Left lung (tissue), 10 donors: ENCODE data around the gene RAB1B. TPM values are rescaled to one million over a fixed set of nuclear protein-coding genes. Genes with fewer than 3 reads are reported as not detected.
A peak's percentile ranks its signal among the peaks of the same experiment; 100 is the strongest.
"Not testable (repeated sequence)": the region's sequence is repeated elsewhere in the genome, so short reads cannot be mapped to it uniquely, and the experiment has no call there.

Experiments
- ATAC-seq: fragments of 200-7000 bp; cut with Tn5 transposase; one replicate; pipeline ENCODE4 v1.9.1; 2020; ENCODE audit warnings: moderate library complexity
- DNase-seq, 4 donors: peaks; one replicate each; pipeline ENCODE4 v3.0.0-alpha.2; 2013 to 2020
- H3K27ac ChIP-seq, 2 donors: fragments of 200-600 bp; sonication (generic) in 1 of 2; one replicate each; pipeline versions ENCODE4 v1.5.0 to v1.8.0; 2020 to 2021
- H3K27me3 ChIP-seq, 2 donors: fragments of 200-600 bp; sonication (generic) in 1 of 2; one replicate each; pipeline versions ENCODE4 v1.5.0 to v1.8.0; 2020 to 2021
- H3K36me3 ChIP-seq, 2 donors: fragments of 200-600 bp; sonication (generic) in 1 of 2; one replicate each; pipeline versions ENCODE4 v1.5.0 to v1.8.0; 2020 to 2021
- H3K4me1 ChIP-seq, 2 donors: fragments of 200-600 bp; one replicate each; pipeline ENCODE4 v1.8.0; 2021
- H3K4me3 ChIP-seq, 2 donors: fragments of 200-600 bp; sonication (generic) in 1 of 2; one replicate each; pipeline versions ENCODE4 v1.5.0 to v1.8.0; 2020 to 2021; ENCODE audit warnings: mild to moderate bottlenecking in 1 of 2
- H3K9me3 ChIP-seq, 2 donors: fragments of 200-600 bp; sonication (generic) in 1 of 2; one replicate each; pipeline versions ENCODE4 v1.5.0 to v1.8.0; 2020 to 2021
- intact Hi-C, 2 donors: fragments of 100-400 bp; cut with DNase I; formaldehyde crosslinking; loops; one replicate each; pipeline versions ENCODE4 v1.11.2 to v1.14.2; 2022
- polyA plus RNA-seq, 6 donors: library from polyadenylated mRNA; unstranded; fragments of 120-200 nt; gene quantifications; one replicate each; pipeline ENCODE4 v1.2.1, GENCODE V29; 2013; ENCODE audit not compliant: insufficient read length in 6 of 6
- total RNA-seq, 2 donors: library from RNA; stranded (reverse); fragmentation: NEBNext Ultra II Directional; extraction: Animal tissue kit (Norgen Biotek cat#: 25700); gene quantifications; one replicate each; pipeline ENCODE4 v1.2.1, GENCODE V29; 2021
- TF ChIP-seq, protein P1 (sequence below), 2 donors: fragments of 200-600 bp; sonication (generic) in 1 of 2; IDR thresholded peaks; one replicate each; pipeline versions ENCODE4 v1.5.0 to v1.8.0; 2021; ENCODE audit warnings: antibody characterized with exemption in 2 of 2
- donor health status: DM: no; HTN: yes; CAD: no.
- donor health status: DM: no; HTN: no; CAD: no.

The RAB1B gene
- total and polyA plus RNA-seq, 8 donors: 114 to 154 (median 132) TPM

DNA sequence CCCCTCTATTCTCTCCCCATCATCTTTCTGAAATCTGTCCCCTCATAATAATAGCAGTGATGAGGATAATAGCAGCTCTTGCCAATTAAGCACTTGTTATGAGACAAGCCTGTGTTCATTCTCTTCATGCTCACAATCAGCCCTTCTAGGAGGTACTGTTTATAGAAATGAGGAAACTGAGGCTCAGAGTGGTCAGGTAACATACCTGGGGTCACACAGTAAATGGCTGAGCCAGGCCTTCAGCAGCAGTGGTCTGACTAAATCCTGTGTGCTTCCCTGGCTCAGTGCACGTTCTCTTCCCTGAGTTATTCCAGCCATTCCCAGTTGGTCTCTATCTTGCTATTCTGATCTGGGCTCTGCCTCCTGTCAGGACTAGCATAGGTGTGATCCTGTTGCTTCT is 5.8 kb downstream of the RAB1B start:
- intact Hi-C loops: no loop called here
- ATAC-seq: no peak
- H3K9me3 ChIP-seq: no peaks in the 10 kb centered on the region
- DNase-seq: no peak
- peaks cover 0 to 58% of the 10 kb centered on the region in 2 donors for H3K36me3 ChIP-seq
- no peak overlapping the region for H3K27ac ChIP-seq
- TF ChIP-seq, protein P1, sequence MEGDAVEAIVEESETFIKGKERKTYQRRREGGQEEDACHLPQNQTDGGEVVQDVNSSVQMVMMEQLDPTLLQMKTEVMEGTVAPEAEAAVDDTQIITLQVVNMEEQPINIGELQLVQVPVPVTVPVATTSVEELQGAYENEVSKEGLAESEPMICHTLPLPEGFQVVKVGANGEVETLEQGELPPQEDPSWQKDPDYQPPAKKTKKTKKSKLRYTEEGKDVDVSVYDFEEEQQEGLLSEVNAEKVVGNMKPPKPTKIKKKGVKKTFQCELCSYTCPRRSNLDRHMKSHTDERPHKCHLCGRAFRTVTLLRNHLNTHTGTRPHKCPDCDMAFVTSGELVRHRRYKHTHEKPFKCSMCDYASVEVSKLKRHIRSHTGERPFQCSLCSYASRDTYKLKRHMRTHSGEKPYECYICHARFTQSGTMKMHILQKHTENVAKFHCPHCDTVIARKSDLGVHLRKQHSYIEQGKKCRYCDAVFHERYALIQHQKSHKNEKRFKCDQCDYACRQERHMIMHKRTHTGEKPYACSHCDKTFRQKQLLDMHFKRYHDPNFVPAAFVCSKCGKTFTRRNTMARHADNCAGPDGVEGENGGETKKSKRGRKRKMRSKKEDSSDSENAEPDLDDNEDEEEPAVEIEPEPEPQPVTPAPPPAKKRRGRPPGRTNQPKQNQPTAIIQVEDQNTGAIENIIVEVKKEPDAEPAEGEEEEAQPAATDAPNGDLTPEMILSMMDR (IDR thresholded peaks at IDR 0.05): no peak
- H3K4me3 ChIP-seq: no peak overlapping the region
- H3K27me3 ChIP-seq: peaks cover 0 to 14% of the 10 kb centered on the region in 2 donors
- peaks cover 9 to 31% of the 10 kb centered on the region in 2 donors for H3K4me1 ChIP-seq

DNA sequence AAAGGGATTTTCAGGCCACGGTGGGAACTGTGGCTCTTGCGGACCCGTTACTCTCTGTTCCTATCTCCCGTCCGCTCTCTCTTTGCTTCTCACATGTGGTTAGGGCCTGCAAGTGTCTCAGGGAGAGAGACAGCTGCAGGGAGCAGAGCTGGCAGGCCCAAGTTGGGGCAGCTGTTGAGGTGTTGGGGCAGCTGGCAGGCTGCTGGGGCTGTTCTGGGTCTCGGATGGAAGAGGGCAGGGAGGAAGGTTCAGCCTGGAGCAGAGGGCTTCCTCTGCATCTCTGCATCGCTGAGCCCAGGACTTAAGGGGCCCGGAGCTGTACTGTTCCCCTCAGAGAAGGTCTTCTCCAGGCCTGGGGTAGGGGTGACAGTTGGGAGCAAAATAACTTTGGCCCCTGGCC is 7.0 kb downstream of the RAB1B start:
- peaks cover 3 to 20% of the 10 kb centered on the region in 2 donors for H3K4me1 ChIP-seq
- H3K27me3 ChIP-seq: peaks cover 0 to 14% of the 10 kb centered on the region in 2 donors
- intact Hi-C loops: no loop called here
- H3K4me3 ChIP-seq: no peak overlapping the region
- TF ChIP-seq, protein P1 (IDR thresholded peaks at IDR 0.05): no peak
- peaks cover 0 to 58% of the 10 kb centered on the region in 2 donors for H3K36me3 ChIP-seq
- H3K27ac ChIP-seq: no peak overlapping the region
- no peak for DNase-seq
- ATAC-seq: no peak
- H3K9me3 ChIP-seq: no peaks in the 10 kb centered on the region

DNA sequence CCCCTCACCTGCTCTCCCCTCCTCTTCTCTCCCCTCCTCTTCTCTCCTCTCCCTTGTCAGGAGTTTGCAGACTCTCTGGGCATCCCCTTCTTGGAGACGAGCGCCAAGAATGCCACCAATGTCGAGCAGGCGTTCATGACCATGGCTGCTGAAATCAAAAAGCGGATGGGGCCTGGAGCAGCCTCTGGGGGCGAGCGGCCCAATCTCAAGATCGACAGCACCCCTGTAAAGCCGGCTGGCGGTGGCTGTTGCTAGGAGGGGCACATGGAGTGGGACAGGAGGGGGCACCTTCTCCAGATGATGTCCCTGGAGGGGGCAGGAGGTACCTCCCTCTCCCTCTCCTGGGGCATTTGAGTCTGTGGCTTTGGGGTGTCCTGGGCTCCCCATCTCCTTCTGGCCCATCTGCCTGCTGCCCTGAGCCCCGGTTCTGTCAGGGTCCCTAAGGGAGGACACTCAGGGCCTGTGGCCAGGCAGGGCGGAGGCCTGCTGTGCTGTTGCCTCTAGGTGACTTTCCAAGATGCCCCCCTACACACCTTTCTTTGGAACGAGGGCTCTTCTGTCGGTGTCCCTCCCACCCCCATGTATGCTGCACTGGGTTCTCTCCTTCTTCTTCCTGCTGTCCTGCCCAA is 7.7 kb downstream of the RAB1B start:
- no peak for DNase-seq
- no peaks in the 10 kb centered on the region for H3K9me3 ChIP-seq
- H3K4me3 ChIP-seq: no peak overlapping the region
- H3K4me1 ChIP-seq: peaks cover 3 to 17% of the 10 kb centered on the region in 2 donors
- no peak for ATAC-seq
- H3K36me3 ChIP-seq: peaks cover 0 to 58% of the 10 kb centered on the region in 2 donors
- TF ChIP-seq, protein P1 (IDR thresholded peaks at IDR 0.05): no peak
- peaks cover 0 to 14% of the 10 kb centered on the region in 2 donors for H3K27me3 ChIP-seq
- no peak overlapping the region for H3K27ac ChIP-seq
- intact Hi-C loops: no loop called here

DNA sequence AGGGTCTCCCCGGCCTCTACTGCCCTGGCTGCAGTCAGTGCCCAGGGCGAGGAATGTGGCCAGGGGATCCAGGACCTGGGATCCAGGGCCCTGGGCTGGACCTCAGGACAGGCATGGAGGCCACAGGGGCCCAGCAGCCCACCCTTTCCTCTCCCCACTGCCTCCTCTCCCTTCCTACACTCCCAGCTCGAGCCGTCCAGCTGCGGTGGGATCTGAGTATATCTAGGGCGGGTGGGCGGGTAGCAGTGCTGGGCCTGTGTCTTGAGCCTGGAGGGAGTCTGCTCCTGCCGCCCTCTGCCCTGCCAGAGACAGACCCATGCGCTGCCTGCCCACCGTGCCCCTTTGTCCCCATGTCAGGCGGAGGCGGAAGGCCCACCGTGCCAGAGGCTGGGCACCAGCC is 8.2 kb downstream of the RAB1B start:
- DNase-seq, H3K9me3 ChIP-seq, intact Hi-C loops, ATAC-seq, H3K27ac ChIP-seq, H3K4me3 ChIP-seq: not testable (repeated sequence)
- Histone ChIP-seq H3K36me3 (peaks cover 0 to 55% of the 10 kb centered on the region in 2 donors), H3K4me1 (peaks cover 3 to 17% of the 10 kb centered on the region in 2 donors), H3K27me3 (peaks cover 0 to 14% of the 10 kb centered on the region in 2 donors)

DNA sequence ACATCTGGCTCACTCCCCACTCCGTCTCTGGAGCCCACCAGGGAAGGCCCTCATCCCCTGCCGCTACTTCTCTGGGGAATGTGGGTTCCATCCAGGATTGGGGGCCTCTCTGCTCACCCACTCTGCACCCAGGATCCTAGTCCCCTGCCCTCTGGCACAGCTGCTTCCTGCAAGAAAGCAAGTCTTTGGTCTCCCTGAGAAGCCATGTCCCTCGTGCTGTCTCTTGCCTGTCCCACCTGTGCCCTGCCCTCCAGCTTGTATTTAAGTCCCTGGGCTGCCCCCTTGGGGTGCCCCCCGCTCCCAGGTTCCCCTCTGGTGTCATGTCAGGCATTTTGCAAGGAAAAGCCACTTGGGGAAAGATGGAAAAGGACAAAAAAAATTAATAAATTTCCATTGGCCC is 8.6 kb downstream of the RAB1B start:
- DNase-seq, H3K27ac ChIP-seq, ATAC-seq, H3K9me3 ChIP-seq, intact Hi-C loops, H3K4me3 ChIP-seq: not testable (repeated sequence)
- peaks cover 0 to 14% of the 10 kb centered on the region in 2 donors for H3K27me3 ChIP-seq
- peaks cover 3 to 21% of the 10 kb centered on the region in 2 donors for H3K4me1 ChIP-seq
- H3K36me3 ChIP-seq: peaks cover 0 to 51% of the 10 kb centered on the region in 2 donors

DNA sequence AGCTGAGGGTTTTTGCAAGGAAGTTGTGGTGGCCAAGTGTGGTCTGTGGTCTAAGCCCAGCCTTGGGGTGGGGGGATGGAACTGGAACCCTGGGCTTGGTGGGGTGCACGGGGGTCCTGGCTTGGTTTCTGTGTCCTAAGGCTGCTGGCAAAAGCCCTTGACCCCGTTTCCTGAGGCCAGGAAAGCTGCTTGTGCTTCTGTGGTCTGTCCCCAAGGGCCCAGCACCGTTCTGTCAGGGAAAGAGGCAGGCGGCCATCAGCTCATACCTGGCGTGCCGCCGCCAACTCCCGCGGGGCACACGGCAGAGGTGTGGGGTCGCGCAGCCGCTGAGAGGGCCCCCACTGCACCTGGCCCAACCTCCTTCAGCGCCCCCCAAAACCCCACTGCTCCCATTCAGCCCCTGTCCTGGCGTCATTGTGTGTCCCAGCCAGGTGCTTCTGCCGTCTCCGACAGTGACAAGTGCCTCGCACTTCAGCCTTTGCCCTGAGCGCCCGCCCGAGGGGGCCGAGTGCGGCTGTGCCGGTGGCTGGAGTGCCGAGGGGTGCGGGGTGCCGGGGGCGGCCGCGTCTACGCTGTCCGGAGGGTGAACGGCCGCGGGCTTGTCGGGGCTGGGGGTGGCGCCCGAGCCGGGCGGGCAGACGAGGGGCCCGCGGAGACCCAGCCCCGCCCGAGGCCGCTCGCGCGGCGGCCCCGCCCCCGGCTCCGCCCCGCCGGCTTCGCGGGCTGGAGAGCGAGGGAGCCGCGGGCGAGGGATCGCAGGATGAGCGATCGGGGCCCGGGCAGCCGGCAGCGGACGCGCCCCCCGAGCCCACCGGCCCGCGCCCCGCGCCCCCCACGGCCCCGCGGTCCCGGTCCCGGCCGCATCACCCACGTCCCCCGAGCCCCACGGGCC is 9.3 kb downstream of the RAB1B start, which contains the start of gene CNIH2:
Gene CNIH2, plus strand, starts transcription at position 705 of the 892 bp plus-strand sequence. CDS start 282 bp downstream, outside the sequence.
- intact Hi-C loops: no loop called here
- peak in 2 of 4 donors; percentile 42 to 86 for DNase-seq
- peak; percentile 55 for ATAC-seq
- TF ChIP-seq, protein P1 (IDR thresholded peaks at IDR 0.05): no peak
- H3K27ac ChIP-seq: no peak within 1 kb of the TSS
- peak within 1 kb of the TSS in 1 of 2 donors; percentile 21 for H3K4me3 ChIP-seq
- no peaks in the 10 kb centered on the region for H3K9me3 ChIP-seq
- peaks cover 0 to 44% of the 10 kb centered on the region in 2 donors for H3K36me3 ChIP-seq
- H3K27me3 ChIP-seq: peaks cover 0 to 14% of the 10 kb centered on the region in 2 donors
- H3K4me1 ChIP-seq: peaks cover 3 to 27% of the 10 kb centered on the region in 2 donors
